Fibroblast of peridontal ligament (primary cell): ENCODE measurements around the gene MZT2B.
A peak's percentile ranks its signal among the peaks of the same experiment; 100 is the strongest.
"Not testable (repeated sequence)": the region's sequence is repeated elsewhere in the genome, so short reads cannot be mapped to it uniquely, and the experiment has no call there.

Source experiments
- DNase-seq: peaks from one replicate; pipeline ENCODE4 v3.0.0-alpha.2; 2010; ENCODE audit errors: extremely low read depth

Gene MZT2B

DNA sequence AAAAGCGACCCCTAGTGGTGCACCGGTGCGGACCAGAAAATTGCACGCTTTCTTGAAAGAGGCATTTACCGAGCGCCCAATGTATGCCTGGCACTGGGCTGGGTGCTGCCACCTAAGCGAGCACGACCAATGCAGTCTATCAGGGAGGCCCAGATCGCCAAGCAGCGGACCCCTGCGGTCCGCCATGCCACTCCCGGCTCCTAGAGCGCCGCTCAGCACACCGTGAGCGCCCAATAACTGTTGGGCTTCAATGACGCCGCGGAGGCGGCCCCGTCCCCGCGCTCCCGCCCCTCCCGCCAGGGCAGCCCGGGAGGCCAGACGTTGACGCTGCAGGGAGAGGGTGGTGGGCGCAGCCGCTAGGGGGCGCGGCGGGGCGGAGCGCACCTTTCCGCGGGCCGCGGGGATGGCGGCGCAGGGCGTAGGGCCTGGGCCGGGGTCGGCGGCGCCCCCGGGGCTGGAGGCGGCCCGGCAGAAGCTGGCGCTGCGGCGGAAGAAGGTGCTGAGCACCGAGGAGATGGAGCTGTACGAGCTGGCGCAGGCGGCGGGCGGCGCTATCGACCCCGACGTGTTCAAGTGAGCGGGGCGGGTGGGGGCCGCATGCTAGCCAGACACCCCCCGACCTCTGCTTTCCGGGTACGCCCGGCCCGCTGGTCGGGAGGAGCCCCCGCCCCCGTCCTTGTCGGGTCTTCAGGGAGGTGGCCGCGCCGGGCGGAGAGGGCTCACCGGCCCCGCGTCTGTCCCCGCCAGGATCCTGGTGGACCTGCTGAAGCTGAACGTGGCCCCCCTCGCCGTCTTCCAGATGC, at the start of gene MZT2B:
Gene MZT2B, plus strand, starts transcription at position 383 of the 803 bp plus-strand sequence. Its CDS starts 21 bp downstream, at position 404.
- DNase-seq, result peak; percentile 74

DNA sequence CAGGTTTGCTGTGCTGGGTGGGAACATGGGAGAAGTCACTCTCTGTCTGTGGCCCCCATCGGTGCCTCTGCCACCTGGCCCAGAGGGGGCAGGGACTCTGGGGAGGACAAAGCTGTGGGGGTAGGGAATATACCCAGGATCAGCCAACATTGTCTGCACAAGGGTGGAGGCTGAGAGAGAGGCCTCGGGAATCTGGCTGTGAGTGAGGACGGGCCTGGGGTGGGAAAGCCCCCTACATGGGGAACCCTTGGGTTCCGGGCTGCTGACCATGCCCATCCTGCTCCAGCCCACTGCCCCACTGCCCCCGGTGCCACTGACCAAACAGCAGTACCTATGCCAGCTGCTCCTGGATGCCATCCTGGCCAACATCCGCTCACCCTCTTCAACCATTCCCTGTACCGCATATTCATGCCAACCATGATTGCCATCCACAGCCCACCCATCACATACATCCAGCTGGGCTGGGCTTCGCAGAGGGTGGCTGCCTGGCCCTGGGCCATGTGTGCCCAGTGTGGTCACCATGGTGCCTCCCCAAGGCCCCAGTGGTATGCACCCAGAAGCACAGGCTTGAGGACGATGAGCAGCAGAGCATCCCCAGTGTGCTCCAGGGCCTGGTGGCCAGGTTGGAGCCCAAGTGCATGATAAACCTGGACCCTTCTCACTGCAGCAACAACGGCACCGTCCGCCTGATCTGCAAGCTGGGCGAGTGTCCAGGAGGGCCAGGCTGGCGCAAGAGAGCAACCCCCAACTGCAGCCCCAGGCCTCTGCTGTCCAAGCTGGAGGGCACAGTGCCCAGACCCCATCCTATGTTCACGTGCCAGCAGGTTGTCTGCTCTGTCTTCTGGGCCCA, 46.1 kb upstream of the MZT2B start:
- DNase-seq, result no peak

GRCh38 chr2:130136546-130136945, 45.5 kb upstream of the MZT2B start:
- DNase-seq, result not testable (repeated sequence)

DNA sequence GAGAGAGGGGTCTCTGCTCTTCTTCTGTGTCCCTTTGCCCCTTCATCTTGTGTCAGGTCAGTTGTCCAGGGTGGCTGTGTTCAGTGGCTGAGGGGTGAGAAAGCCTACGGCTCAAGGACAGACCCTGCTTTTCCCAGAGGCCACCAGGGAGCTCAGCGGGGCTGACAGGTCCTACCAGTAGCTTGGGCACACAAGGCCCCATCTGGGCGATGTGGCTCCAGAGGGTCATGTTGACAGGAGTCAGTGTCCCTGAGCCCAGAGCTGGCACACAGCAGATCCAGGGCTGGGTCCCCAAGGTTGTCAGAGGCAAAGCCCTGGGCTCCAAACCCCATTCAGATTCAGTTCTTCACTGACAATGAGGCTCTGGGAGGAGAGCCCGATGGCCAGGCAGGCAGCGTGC, 44.9 kb upstream of the MZT2B start:
- DNase-seq, result not testable (repeated sequence)

DNA sequence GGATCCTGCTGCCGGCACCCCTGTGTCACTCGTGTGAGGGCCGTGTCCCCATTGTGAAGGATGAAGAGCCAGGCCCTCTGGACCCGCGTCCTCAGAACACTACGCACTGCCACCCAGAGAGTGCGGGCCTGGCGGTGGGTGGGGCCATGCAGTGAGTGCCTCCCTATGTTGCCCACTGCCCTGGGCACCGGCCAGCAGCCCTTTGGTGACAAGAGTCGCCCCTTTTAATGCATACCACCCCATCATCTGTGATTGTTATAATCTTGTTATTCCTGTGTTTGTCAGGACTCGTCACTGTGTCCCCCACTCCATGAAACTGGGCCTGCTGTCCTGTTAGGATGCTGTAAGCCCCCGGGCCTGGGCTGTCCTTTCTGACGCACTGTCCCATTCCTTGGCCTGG, 43.7 kb upstream of the MZT2B start:
- not testable (repeated sequence) for DNase-seq

GRCh38 chr2:130138841-130139251, 43.2 kb upstream of the MZT2B start:
- not testable (repeated sequence) for DNase-seq

DNA sequence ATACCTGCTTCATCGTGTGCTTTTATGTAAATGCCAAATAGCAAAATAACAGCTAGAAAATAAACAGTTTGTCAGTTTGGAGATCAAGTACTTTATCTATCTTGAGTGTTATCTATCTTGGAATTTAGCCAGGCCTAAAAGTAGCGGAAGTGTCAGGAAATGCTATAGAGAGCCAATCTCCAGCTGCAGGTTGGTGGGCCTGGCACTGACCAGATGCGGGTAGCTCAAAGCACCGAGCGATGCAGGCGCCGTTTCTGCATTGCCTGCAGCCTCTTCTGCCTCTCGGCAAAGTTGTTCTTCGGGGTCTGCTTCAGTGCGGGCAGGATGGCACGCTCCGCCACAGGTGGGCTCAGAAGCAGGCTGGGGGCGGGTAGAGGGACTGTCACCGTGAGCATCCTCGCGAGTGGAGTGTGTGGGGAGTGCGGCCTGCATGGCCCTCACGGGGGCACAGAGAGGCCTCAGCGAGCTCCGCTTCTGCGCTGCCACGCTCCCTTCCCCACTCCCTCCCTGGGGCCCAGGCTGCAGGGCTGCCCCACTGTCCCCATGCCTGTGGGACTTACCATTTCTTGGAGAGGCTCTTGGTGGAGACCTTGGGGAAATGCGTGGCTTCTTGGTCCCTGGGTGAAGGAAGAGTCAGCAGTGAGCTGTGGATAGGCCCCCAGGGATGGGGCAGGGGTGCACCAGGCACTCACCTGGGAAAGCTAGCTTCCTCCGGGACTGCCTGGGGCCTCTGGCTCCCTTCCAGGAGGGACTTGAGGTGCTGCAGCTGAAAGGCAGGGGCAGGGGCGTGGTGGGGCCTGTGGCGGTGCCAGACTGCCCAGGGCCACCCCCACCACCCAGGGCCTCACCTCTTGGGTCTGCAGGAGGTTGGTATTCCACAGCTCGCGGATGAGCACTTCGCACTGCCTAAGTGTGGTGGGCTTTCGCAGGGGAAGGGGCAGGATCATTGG, 42.5 kb upstream of the MZT2B start:
- DNase-seq, result not testable (repeated sequence)

GRCh38 chr2:130140516-130140915, 41.5 kb upstream of the MZT2B start:
- not testable (repeated sequence) for DNase-seq

- DNase-seq, result not testable (repeated sequence)
Observed at GRCh38 chr2:130141002-130141401, 41.1 kb upstream of the MZT2B start.

GRCh38 chr2:130141645-130142370, 40.3 kb upstream of the MZT2B start:
- not testable (repeated sequence) for DNase-seq

GRCh38 chr2:130142396-130143265, 39.4 kb upstream of the MZT2B start:
- DNase-seq, result not testable (repeated sequence)

DNA sequence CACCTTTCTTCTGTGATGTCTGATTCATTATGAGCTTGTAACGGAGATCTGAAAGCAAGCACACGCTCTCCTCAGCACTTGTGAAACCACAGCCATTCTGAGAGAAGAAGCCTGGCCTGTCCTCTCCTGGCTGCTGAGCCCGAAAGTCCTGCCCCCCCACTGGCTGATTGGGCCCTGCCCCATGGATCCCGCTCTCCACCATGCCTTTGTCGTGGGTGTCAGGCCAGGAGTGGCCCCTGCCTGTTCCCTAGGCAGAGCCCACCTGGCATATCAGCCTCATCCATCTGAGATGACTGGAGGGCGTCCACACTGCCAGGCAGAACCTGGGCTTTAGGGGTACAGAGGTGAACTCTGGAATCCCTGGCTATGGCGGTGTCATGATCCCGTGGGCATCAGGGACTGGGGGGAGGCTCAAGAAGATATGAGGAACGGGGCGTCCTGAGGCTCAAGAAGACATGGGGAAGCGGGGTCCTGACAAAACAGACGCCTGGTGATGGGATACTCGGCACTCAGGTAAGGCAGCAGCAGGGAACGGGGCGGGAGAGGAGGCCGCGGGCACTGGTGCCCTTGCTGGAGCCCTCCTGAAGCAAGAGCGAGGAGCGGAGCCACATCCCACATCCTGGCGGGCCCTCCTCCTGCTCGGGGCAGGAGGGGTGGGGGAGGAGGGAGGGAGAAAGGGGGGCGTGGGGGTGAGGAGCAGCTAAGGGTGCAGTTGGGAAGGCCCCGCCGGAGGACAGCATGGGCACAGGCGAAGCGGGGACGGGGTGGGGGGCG, 38.6 kb upstream of the MZT2B start:
- DNase-seq, result peak; percentile 1

GRCh38 chr2:130145006-130145414, 37.1 kb upstream of the MZT2B start, which contains the start of gene CCDC74B:
Gene CCDC74B (minus strand): TSS chr2:130145112. CDS start chr2:130144996, 116 bp downstream.
- peak; percentile 16 for DNase-seq

- not testable (repeated sequence) for DNase-seq
Observed at GRCh38 chr2:130148515-130148914, 33.5 kb upstream of the MZT2B start.

DNA sequence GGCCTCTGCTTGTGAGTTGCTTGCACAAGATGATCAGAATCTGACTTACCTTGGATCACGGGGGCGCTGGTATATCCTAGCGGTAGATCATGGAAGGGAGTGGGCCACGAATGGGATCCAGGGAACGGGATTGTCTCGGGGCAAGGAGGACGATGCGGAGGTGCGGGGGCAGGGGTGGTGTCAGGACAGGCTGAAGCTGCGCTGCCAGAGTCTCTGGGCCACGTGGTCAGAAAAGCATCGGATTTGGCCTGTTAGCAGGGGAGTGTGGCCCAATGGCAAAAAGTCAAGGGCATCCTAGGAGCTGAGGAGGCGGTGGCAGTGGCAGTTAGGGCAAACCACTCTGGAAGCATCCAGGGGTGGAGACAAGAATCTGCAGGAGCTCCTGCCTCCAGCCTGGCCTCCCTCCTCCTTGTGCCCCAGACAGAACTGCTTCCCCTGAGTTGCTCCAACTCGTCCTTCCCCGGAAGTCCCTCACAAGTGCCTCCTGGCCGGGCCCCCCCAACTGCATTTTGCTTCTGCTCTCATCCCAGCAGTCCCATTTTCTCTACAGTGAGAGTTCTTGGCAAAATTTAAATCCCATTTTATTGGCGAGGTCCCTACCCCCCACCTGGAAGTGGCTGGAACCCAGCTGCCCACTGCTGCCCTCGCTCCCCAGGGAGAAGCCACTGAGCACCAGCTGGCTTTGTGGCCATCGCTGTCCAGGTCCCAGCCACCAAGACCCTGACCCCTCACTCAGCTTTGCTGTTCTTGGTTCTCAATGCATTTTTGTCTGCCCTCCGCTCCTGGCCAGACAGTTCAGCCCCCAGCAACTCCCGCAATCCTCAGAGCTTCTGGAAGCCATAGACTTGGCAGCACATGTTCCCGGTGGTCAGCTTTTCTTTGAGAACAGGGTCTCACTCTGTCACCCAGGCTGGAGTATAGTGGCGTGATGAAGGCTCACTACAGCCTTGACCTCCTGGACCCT, 31.6 kb upstream of the MZT2B start:
- DNase-seq, result no peak

GRCh38 chr2:130151145-130151512, 30.9 kb upstream of the MZT2B start:
- DNase-seq, result not testable (repeated sequence)

- DNase-seq, result not testable (repeated sequence)
Observed at GRCh38 chr2:130152136-130152815, 29.8 kb upstream of the MZT2B start.
